Heart left ventricle (tissue), 16 donors: ENCODE data around the gene XPNPEP3. TPM values are rescaled to one million over a fixed set of nuclear protein-coding genes. Genes with fewer than 3 reads are reported as not detected.
A peak's percentile ranks its signal among the peaks of the same experiment; 100 is the strongest.
"Not testable (repeated sequence)": the region's sequence is repeated elsewhere in the genome, so short reads cannot be mapped to it uniquely, and the experiment has no call there.

Experiments
- ATAC-seq, 4 donors: fragments of 200-7000 bp; cut with Tn5 transposase; one replicate each; pipeline ENCODE4 v1.9.1; 2020 to 2022; ENCODE audit warnings: moderate library complexity in 4 of 4, mild to moderate bottlenecking in 3 of 4, moderate number of reproducible peaks in 1 of 4
- DNase-seq, 5 donors: peaks; one replicate each; pipeline ENCODE4 v3.0.0-alpha.2; 2020
- H3K27ac ChIP-seq, 12 donors: fragments of 200-600 bp; sonication (generic) in 4 of 12; one replicate each; pipeline versions ENCODE4 v1.5.0 to v1.8.0; 2016 to 2022; ENCODE audit warnings: mild to moderate bottlenecking in 2 of 12
- H3K27me3 ChIP-seq, 9 donors: fragments of 200-600 bp; sonication (generic) in 2 of 9; one replicate each; pipeline versions ENCODE4 v1.5.1 to v1.8.0; 2016 to 2022; ENCODE audit warnings: mild to moderate bottlenecking in 3 of 9
- H3K36me3 ChIP-seq, 9 donors: fragments of 200-600 bp; sonication (generic) in 2 of 9; one replicate each; pipeline versions ENCODE4 v1.5.0 to v1.8.0; 2018 to 2022; ENCODE audit warnings: mild to moderate bottlenecking in 2 of 9
- H3K4me1 ChIP-seq, 12 donors: fragments of 200-600 bp; sonication (generic) in 4 of 12; one replicate each; pipeline versions ENCODE4 v1.5.0 to v1.8.0; 2016 to 2022; ENCODE audit warnings: mild to moderate bottlenecking in 3 of 12
- H3K4me3 ChIP-seq, 12 donors: fragments of 200-600 bp; sonication (generic) in 4 of 12; one replicate each; pipeline versions ENCODE4 v1.5.0 to v1.8.0; 2017 to 2022; ENCODE audit warnings: mild to moderate bottlenecking in 9 of 12, moderate library complexity in 4 of 12
- H3K9me3 ChIP-seq, 12 donors: fragments of 200-600 bp; sonication (generic) in 4 of 12; one replicate each; pipeline versions ENCODE4 v1.5.0 to v1.8.0; 2016 to 2022; ENCODE audit warnings: mild to moderate bottlenecking in 1 of 12
- CTCF ChIP-seq, 12 donors: fragments of 200-600 bp; sonication (generic) in 4 of 12; IDR thresholded peaks; one replicate each; pipeline versions ENCODE4 v1.5.0 to v1.8.0; 2018 to 2022; ENCODE audit warnings: antibody characterized with exemption in 12 of 12, mild to moderate bottlenecking in 5 of 12
- POLR2A ChIP-seq, 2 donors: fragments of 450-650 bp; IDR thresholded peaks; one replicate each; pipeline ENCODE4 v1.6.1; 2017; ENCODE audit warnings: antibody characterized with exemption in 2 of 2, mild to moderate bottlenecking in 2 of 2, moderate library complexity in 2 of 2
- WGBS, 4 donors: extraction: QIAGEN DNeasy Blood & Tissue Kit in 2 of 4; methylation state at CpG; one replicate each; pipeline versions ENCODE4 v1.1.5 to v1.1.7; 2013 to 2018; 5-methylcytosine and 5-hydroxymethylcytosine counted together
- intact Hi-C, 10 donors: fragments of 100-400 bp; cut with DNase I; formaldehyde crosslinking; loops; one replicate each; pipeline versions ENCODE4 v1.11.1 to v1.14.2; 2022
- polyA plus RNA-seq, 2 donors: library from polyadenylated mRNA; stranded (reverse); fragments of 200-250 nt; gene quantifications; one replicate each; pipeline ENCODE4 v1.2.3, GENCODE V29; 2013
- total RNA-seq, 9 donors: library from RNA; depleted of rRNA in 2 of 9; stranded (reverse); fragments of >200 nt in 2 of 9; fragmentation: NEBNext Ultra II Directional in 3 of 9; extraction: Animal tissue kit (Norgen Biotek cat#: 25700) in 3 of 9; gene quantifications; one replicate each; pipeline versions ENCODE4 v1.1.0 to v1.2.4, GENCODE V29; 2016 to 2023
- donor health status: ischemic (EF 13 %, LVEDD 7.1; RV severe dilation, severe dysfunction).
- donor health status: healthy with polysubstance abuse.
- donor health status: DM: no; HTN: yes; CAD: no.
- donor health status: DM: no; HTN: no; CAD: no.
- donor health status: ischemic (EF 25% LVEDD 6.9; RV normal size, moderate dysfunction).
- donor health status: ischemic (EF 25% LVEDD 5.7; RV mildly dilated, moderate dysfunction).
- donor health status: healthy.
- donor health status: DM: yes; HTN: yes; CAD: no.
- donor health status: ischemic (EF 35%, LVEDD 5.7; RV mildly dilated, moderate dysfunction).
- donor health status: nonischemic (EF 11% LVEDD 7.7; RV severe dilation, severe dysfunction).
- donor health status: DM: yes; HTN: yes; CAD: no.
- donor health status: PGD.
- donor health status: ischemic (EF 29% LVEDD 5.4; RV normal size, mild dysfunction).
- donor health status: nonischemic (EF 23%, LVEDD 6.1; RV moderate dilation, normal function).

XPNPEP3 gene
- total and polyA plus RNA-seq, 11 donors = 5.1 to 37.9 (median 22.5) TPM

GRCh38 chr22:40819599-40820140, 37.3 kb upstream of the XPNPEP3 start:
- TF ChIP-seq POLR2A (IDR thresholded peaks at IDR 0.05) = no peak
- TF ChIP-seq CTCF (IDR thresholded peaks at IDR 0.05) = no peak
- Histone ChIP-seq H3K4me3 (peak overlapping the region; percentile 57 to 99 (median 82)), H3K36me3 (peaks cover 0 to 27% (median 16%) of the 10 kb centered on the region in 9 donors), H3K27ac (peak overlapping the region in 11 of 12 donors; percentile 31 to 88 (median 77)), H3K27me3 (no peaks in the 10 kb centered on the region), H3K4me1 (peaks cover 0 to 27% (median 19%) of the 10 kb centered on the region in 12 donors), H3K9me3 (no peaks in the 10 kb centered on the region)
- WGBS, 4 donors = 3 to 9% (median 5%) methylated on average over 4 of the region's 4 CpGs
- intact Hi-C loops = loop anchor here in 3 of 10 donors (2.0 to 5.0 kb wide), 2 partner anchors 33 to 37 kb away; partner anchors contain the start of genes ST13 (in 2 of the 3) and XPNPEP3 (in 2 of the 3)
- no peak for DNase-seq
- peak in 1 of 4 donors; percentile 8 for ATAC-seq

- ATAC-seq = no peak
- Histone ChIP-seq H3K27me3 (no peaks in the 10 kb centered on the region), H3K36me3 (peaks cover 0 to 64% (median 54%) of the 10 kb centered on the region in 9 donors), H3K4me3 (no peak overlapping the region), H3K4me1 (peaks cover 0 to 14% (median 8%) of the 10 kb centered on the region in 12 donors), H3K27ac (no peak overlapping the region), H3K9me3 (no peaks in the 10 kb centered on the region)
- 57 to 74% (median 68%) methylated on average over 1 of the region's 1 CpG for WGBS, 4 donors
- no peak for TF ChIP-seq POLR2A (IDR thresholded peaks at IDR 0.05)
- no peak for TF ChIP-seq CTCF (IDR thresholded peaks at IDR 0.05)
- intact Hi-C loops = no loop called here
- no peak for DNase-seq
Measured at GRCh38 chr22:40823426-40823825, 33.5 kb upstream of the XPNPEP3 start.

GRCh38 chr22:40826292-40826691, 30.7 kb upstream of the XPNPEP3 start:
- H3K9me3 ChIP-seq, H3K27me3 ChIP-seq, H3K4me3 ChIP-seq, intact Hi-C loops, DNase-seq, H3K27ac ChIP-seq, H3K4me1 ChIP-seq, ATAC-seq: not testable (repeated sequence)
- peaks cover 0 to 93% (median 83%) of the 10 kb centered on the region in 9 donors for H3K36me3 ChIP-seq
- WGBS, 4 donors = 86 to 100% (median 95%) methylated on average over 1 to 2 of the region's 2 CpGs

GRCh38 chr22:40826984-40827741, 29.8 kb upstream of the XPNPEP3 start:
- TF ChIP-seq CTCF (IDR thresholded peaks at IDR 0.05) (no peak), POLR2A (IDR thresholded peaks at IDR 0.05) (no peak)
- no peaks in the 10 kb centered on the region for H3K9me3 ChIP-seq
- H3K36me3 ChIP-seq = peaks cover 0 to 100% (median 91%) of the 10 kb centered on the region in 9 donors

More at GRCh38 chr22:40826984-40827741, 29.8 kb upstream of the XPNPEP3 start:
- Histone ChIP-seq H3K27ac (no peak overlapping the region), H3K27me3 (no peaks in the 10 kb centered on the region), H3K4me1 (peaks cover 0 to 3% (median 0%) of the 10 kb centered on the region in 12 donors), H3K4me3 (no peak overlapping the region)
- ATAC-seq (no peak), DNase-seq (no peak)
- WGBS, 4 donors = 77 to 79% (median 79%) methylated on average over 7 of the region's 7 CpGs
- intact Hi-C loops = no loop called here
